Gastrocnemius medialis (tissue), 4 donors: Measurements from ENCODE around the gene CAPZB. TPM values are rescaled to one million over a fixed set of nuclear protein-coding genes. Genes with fewer than 3 reads are reported as not detected.

Source experiments
- ATAC-seq, 2 donors: fragments of 150-250 bp; one replicate each; pipeline ENCODE4 v1.9.1; 2016
- DNase-seq, 2 donors: peaks; one replicate each; pipeline ENCODE4 v3.0.0-alpha.2; 2019
- H3K27ac ChIP-seq, 4 donors: fragments of 200-600 bp; sonication (generic); 1 replicate in 1 of 4; 2 replicates in 3 of 4; pipeline ENCODE4 v1.5.1; 2016 to 2018; ENCODE audit warnings: mild to moderate bottlenecking in 2 of 4, moderate library complexity in 1 of 4
- H3K27me3 ChIP-seq, 3 donors: fragments of 200-600 bp; sonication (generic) in 2 of 3; 1 replicate in 1 of 3; 2 replicates in 2 of 3; pipeline versions ENCODE4 v1.5.1 to v1.6.0; 2016 to 2019; ENCODE audit warnings: mild to moderate bottlenecking in 1 of 3, moderate library complexity in 1 of 3
- H3K36me3 ChIP-seq, 2 donors: fragments of 200-600 bp; sonication (generic) in 1 of 2; one replicate each; pipeline ENCODE4 v1.5.1; 2017 to 2018
- H3K4me1 ChIP-seq, 2 donors: fragments of 200-600 bp; sonication (generic) in 1 of 2; one replicate each; pipeline ENCODE4 v1.5.1; 2016 to 2017; ENCODE audit warnings: mild to moderate bottlenecking in 2 of 2
- H3K4me3 ChIP-seq, 4 donors: fragments of 200-600 bp; sonication (generic) in 3 of 4; 1 replicate in 1 of 4; 2 replicates in 3 of 4; pipeline ENCODE4 v1.5.1; 2016 to 2019; ENCODE audit warnings: mild to moderate bottlenecking in 2 of 4
- H3K9me3 ChIP-seq, 3 donors: fragments of 200-600 bp; sonication (generic) in 2 of 3; 1 replicate in 1 of 3; 2 replicates in 2 of 3; pipeline ENCODE4 v1.5.1; 2016 to 2019
- CTCF ChIP-seq, 5 experiments: fragments of 450-650 bp in 3 of 5; fragments of 200-600 bp in 2 of 5; sonication (generic) in 2 of 5; IDR thresholded peaks in 4 of 5; conservative IDR thresholded peaks in 1 of 5; 1 replicate in 4 of 5; 2 replicates in 1 of 5; pipeline ENCODE4 v1.5.1; 2016 to 2019; ENCODE audit warnings: antibody characterized with exemption in 5 of 5, mild to moderate bottlenecking in 3 of 5, moderate library complexity in 3 of 5
- POLR2A ChIP-seq, 2 donors: fragments of 450-650 bp; IDR thresholded peaks; one replicate each; pipeline ENCODE4 v1.6.1; 2017; ENCODE audit warnings: antibody characterized with exemption in 2 of 2, mild to moderate bottlenecking in 2 of 2, moderate library complexity in 2 of 2
- in situ Hi-C, 4 donors: fragments of 200-750 bp; cut with MboI; loops; one replicate each; pipeline versions ENCODE4 v1.15.0 to v1.8.0; 2017; ENCODE audit warnings: low sequenced_read_pairs in 4 of 4
- intact Hi-C: fragments of 100-400 bp; cut with DNase I; formaldehyde crosslinking; loops from one replicate; pipeline ENCODE4 v1.15.1; 2023; ENCODE audit warnings: low total_unique reads
- total RNA-seq, 4 donors: library from RNA; depleted of rRNA; stranded (reverse); fragments of >200 nt; gene quantifications; one replicate each; pipeline versions ENCODE4 v1.1.0 to v1.2.3, GENCODE V29; 2016

The CAPZB gene
- total RNA-seq, 4 donors from 2014 or later, result 48.6 to 93.8 (median 74.9) TPM

- Histone ChIP-seq H3K36me3 (no peaks in the 10 kb centered on the region), H3K27ac (peak overlapping the region; percentile 2 to 81 (median 64)), H3K27me3 (no peaks in the 10 kb centered on the region), H3K4me1 (peaks cover 88 to 94% of the 10 kb centered on the region in 2 donors), H3K4me3 (no peak overlapping the region), H3K9me3 (no peaks in the 10 kb centered on the region)
- ATAC-seq (peak; percentile 64 to 74), DNase-seq (peak in 1 of 2 donors; percentile 34)
- intact Hi-C loops, result no loop called here
- no peak for TF ChIP-seq CTCF (IDR thresholded peaks at IDR 0.05 in 4 of 5, conservative IDR thresholded peaks at IDR 0.05 in 1 of 5)
- no peak for TF ChIP-seq POLR2A (IDR thresholded peaks at IDR 0.05)
- in situ Hi-C loops, result no loop called here
Measured at GRCh38 chr1:19450811-19451515, 34.4 kb downstream of the CAPZB start.

GRCh38 chr1:19449454-19450228, 35.7 kb downstream of the CAPZB start:
- no peak overlapping the region for H3K4me3 ChIP-seq
- in situ Hi-C loops (no loop called here), intact Hi-C loops (no loop called here)
- H3K27ac ChIP-seq, result peak overlapping the region; percentile 71 to 81 (median 74)
- TF ChIP-seq CTCF (IDR thresholded peaks at IDR 0.05 in 4 of 5, conservative IDR thresholded peaks at IDR 0.05 in 1 of 5) (no peak), POLR2A (IDR thresholded peaks at IDR 0.05) (no peak)
- ATAC-seq, result no peak
- H3K27me3 ChIP-seq, result no peaks in the 10 kb centered on the region
- DNase-seq, result no peak
- H3K4me1 ChIP-seq, result peaks cover 88 to 91% of the 10 kb centered on the region in 2 donors
- H3K36me3 ChIP-seq, result no peaks in the 10 kb centered on the region
- H3K9me3 ChIP-seq, result no peaks in the 10 kb centered on the region

GRCh38 chr1:19448491-19449439, 36.6 kb downstream of the CAPZB start:
- intact Hi-C loops (no loop called here), in situ Hi-C loops (no loop called here)
- TF ChIP-seq CTCF (IDR thresholded peaks at IDR 0.05 in 4 of 5, conservative IDR thresholded peaks at IDR 0.05 in 1 of 5) (no peak), POLR2A (IDR thresholded peaks at IDR 0.05) (no peak)
- Histone ChIP-seq H3K27me3 (no peaks in the 10 kb centered on the region), H3K27ac (peak overlapping the region; percentile 71 to 81 (median 74)), H3K4me3 (peak overlapping the region in 1 of 4 donors; percentile 11), H3K36me3 (no peaks in the 10 kb centered on the region), H3K4me1 (peaks cover 83 to 88% of the 10 kb centered on the region in 2 donors), H3K9me3 (no peaks in the 10 kb centered on the region)
- DNase-seq (peak; percentile 50 to 59), ATAC-seq (peak; percentile 37 to 54)

- peaks cover 79 to 84% of the 10 kb centered on the region in 2 donors for H3K4me1 ChIP-seq
- intact Hi-C loops, result no loop called here
- no peaks in the 10 kb centered on the region for H3K36me3 ChIP-seq
- no peak for TF ChIP-seq POLR2A (IDR thresholded peaks at IDR 0.05)
- TF ChIP-seq CTCF (IDR thresholded peaks at IDR 0.05 in 4 of 5, conservative IDR thresholded peaks at IDR 0.05 in 1 of 5), result no peak
- H3K4me3 ChIP-seq, result no peak overlapping the region
- no peak for DNase-seq
- peak overlapping the region in 3 of 4 donors; percentile 71 to 81 (median 75) for H3K27ac ChIP-seq
- no peaks in the 10 kb centered on the region for H3K9me3 ChIP-seq
- no peak for ATAC-seq
- in situ Hi-C loops, result no loop called here
- no peaks in the 10 kb centered on the region for H3K27me3 ChIP-seq
Measured at GRCh38 chr1:19447550-19447949, 37.8 kb downstream of the CAPZB start.
